Measurements from ENCODE around the gene NDST1. TPM values are rescaled to one million over a fixed set of nuclear protein-coding genes. Genes with fewer than 3 reads are reported as not detected.

Gene NDST1
- total RNA-seq, 6 experiments from 2014 or later, result 38.1 to 97.5 (median 76.0) TPM

DNA sequence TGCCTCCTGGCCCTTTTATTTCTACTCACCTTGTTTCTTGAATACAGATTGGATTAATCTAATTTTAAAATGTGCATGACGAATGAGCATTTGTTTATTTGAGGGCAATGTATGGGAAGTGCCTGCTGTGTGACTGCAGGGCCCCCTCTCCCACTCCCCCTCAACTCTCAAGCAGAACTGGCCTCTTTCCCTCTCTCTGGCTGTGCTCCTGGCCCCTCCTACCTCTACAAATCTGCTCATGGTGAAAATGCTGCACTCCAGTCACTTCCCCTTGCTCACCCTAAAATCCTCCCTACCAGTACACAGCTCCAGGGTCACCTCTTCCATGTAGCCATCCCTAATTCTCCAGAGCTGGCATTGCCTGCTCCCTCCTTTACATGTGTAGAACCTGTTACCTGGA is 17.2 kb upstream of the NDST1 start:
- Histone ChIP-seq H3K27ac (peak overlapping the region; percentile 41 to 100 (median 99)), H3K9me3 (no peaks in the 10 kb centered on the region), H3K4me1 (peaks cover 0 to 57% (median 29%) of the 10 kb centered on the region in 4 donors), H3K36me3 (peaks cover 0 to 16% (median 8%) of the 10 kb centered on the region in 4 donors), H3K27me3 (no peaks in the 10 kb centered on the region), H3K4me3 (no peak overlapping the region)
- 33% methylated on average over 1 of the region's 1 CpG for WGBS (ENCODE audit: insufficient coverage, low coverage, low lambda C conversion rate, missing lambda C conversion rate)
- intact Hi-C loops (cut with DNase I), result no loop called here
- ATAC-seq (no peak), DNase-seq (no peak)
- TF ChIP-seq, protein P1, sequence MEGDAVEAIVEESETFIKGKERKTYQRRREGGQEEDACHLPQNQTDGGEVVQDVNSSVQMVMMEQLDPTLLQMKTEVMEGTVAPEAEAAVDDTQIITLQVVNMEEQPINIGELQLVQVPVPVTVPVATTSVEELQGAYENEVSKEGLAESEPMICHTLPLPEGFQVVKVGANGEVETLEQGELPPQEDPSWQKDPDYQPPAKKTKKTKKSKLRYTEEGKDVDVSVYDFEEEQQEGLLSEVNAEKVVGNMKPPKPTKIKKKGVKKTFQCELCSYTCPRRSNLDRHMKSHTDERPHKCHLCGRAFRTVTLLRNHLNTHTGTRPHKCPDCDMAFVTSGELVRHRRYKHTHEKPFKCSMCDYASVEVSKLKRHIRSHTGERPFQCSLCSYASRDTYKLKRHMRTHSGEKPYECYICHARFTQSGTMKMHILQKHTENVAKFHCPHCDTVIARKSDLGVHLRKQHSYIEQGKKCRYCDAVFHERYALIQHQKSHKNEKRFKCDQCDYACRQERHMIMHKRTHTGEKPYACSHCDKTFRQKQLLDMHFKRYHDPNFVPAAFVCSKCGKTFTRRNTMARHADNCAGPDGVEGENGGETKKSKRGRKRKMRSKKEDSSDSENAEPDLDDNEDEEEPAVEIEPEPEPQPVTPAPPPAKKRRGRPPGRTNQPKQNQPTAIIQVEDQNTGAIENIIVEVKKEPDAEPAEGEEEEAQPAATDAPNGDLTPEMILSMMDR (IDR thresholded peaks at IDR 0.05), result no peak
- TF ChIP-seq POLR2A (IDR thresholded peaks at IDR 0.05), result no peak

DNA sequence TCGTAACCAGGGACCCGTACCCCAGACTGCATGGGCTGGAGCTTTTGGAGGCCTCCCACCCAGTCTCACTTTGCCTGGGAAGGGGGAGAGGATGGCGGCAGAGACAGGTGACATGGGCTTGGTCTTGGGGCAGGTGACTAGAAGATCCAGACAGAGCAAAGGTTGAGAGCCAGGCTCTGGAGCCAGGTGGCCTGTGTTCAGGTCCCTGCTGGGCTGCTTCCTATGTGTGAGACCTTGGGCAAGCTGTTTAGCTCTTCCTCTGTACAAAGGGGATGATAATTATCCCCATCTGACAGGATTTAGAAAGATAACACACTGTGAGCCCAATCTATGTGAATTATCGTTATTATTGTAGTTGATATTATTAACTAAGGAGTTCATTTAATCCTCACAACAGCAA is 16.1 kb upstream of the NDST1 start:
- TF ChIP-seq POLR2A (IDR thresholded peaks at IDR 0.05), result no peak
- TF ChIP-seq, protein P1 (IDR thresholded peaks at IDR 0.05), result no peak
- no peaks in the 10 kb centered on the region for H3K9me3 ChIP-seq
- DNase-seq, result no peak
- WGBS (ENCODE audit: insufficient coverage, low coverage, low lambda C conversion rate, missing lambda C conversion rate), result 63% methylated on average over 3 of the region's 4 CpGs
- H3K4me1 ChIP-seq, result peaks cover 2 to 68% (median 34%) of the 10 kb centered on the region in 4 donors
- ATAC-seq, result no peak
- no peaks in the 10 kb centered on the region for H3K27me3 ChIP-seq
- intact Hi-C loops (cut with DNase I), result no loop called here
- H3K4me3 ChIP-seq, result no peak overlapping the region
- peaks cover 0 to 16% (median 8%) of the 10 kb centered on the region in 4 donors for H3K36me3 ChIP-seq
- H3K27ac ChIP-seq, result no peak overlapping the region

DNA sequence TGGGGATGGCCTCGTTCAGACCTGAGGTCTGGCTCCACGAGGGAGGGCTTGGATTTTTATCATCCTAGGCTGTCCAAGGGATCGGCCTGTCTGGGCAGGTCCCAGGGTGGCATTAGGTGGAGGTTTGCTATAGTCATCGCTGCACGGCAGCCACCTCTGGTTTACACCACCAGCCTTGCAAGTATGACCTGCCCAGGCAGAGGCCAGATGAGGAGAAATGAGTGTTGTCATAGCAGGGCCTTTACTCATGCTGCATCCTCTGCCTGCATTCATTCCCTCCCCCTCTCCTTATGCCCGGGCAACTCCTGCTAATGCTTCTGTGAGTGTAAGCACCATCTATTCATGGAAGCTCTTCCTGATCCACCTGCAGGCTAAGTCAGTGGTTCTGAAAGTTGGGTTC is 15.3 kb upstream of the NDST1 start:
- TF ChIP-seq POLR2A (IDR thresholded peaks at IDR 0.05), result no peak
- TF ChIP-seq, protein P1 (IDR thresholded peaks at IDR 0.05), result no peak
- intact Hi-C loops (cut with DNase I), result no loop called here
- Histone ChIP-seq H3K9me3 (no peaks in the 10 kb centered on the region), H3K27ac (no peak overlapping the region), H3K36me3 (peaks cover 0 to 19% (median 9%) of the 10 kb centered on the region in 4 donors), H3K4me3 (no peak overlapping the region), H3K4me1 (peaks cover 4 to 74% (median 35%) of the 10 kb centered on the region in 4 donors), H3K27me3 (no peaks in the 10 kb centered on the region)
- DNase-seq (no peak), ATAC-seq (peak in 1 of 4 donors; percentile 14)
- WGBS (ENCODE audit: insufficient coverage, low coverage, low lambda C conversion rate, missing lambda C conversion rate), result 30% methylated on average over 2 of the region's 6 CpGs

DNA sequence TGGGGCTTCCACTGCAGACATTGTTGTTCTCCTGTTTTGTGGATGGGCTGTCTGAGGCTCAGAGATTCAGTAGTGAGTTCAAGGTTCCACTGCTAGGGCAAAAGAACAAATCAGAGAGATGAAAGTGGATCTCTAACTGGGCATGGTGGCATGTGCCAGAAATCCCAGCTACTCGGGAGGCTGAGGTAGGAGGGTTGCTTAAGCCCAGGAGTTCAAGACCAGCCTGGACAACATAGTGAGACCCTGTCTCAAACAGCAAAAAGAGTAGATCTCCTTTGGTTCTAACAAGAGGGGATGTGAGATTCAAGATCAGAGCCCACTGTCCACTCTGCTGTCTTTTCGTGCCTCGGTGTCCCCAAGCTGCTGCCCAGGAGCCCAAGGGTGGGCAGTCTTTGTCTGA is 11.8 kb upstream of the NDST1 start:
- ATAC-seq, result no peak
- H3K27ac ChIP-seq, result peak overlapping the region in 2 of 3 donors; percentile 37 to 47
- H3K36me3 ChIP-seq, result peaks cover 0 to 16% (median 6%) of the 10 kb centered on the region in 4 donors
- H3K27me3 ChIP-seq, result no peaks in the 10 kb centered on the region
- H3K4me3 ChIP-seq, result no peak overlapping the region
- TF ChIP-seq, protein P1 (IDR thresholded peaks at IDR 0.05), result no peak
- no peak for TF ChIP-seq POLR2A (IDR thresholded peaks at IDR 0.05)
- 25% methylated on average over 1 of the region's 3 CpGs for WGBS (ENCODE audit: insufficient coverage, low coverage, low lambda C conversion rate, missing lambda C conversion rate)
- peaks cover 2 to 74% (median 35%) of the 10 kb centered on the region in 4 donors for H3K4me1 ChIP-seq
- H3K9me3 ChIP-seq, result no peaks in the 10 kb centered on the region
- DNase-seq, result no peak
- intact Hi-C loops (cut with DNase I), result no loop called here
